SK-N-SH treated with all-trans-retinoic acid at 6 μM for 48 hours (cell line): Measurements from ENCODE around the gene MTIF2.
A peak's percentile ranks its signal among the peaks of the same experiment; 100 is the strongest.

ENCODE experiments used
- ATAC-seq: fragments of 200-7000 bp; cut with Tn5 transposase; 3 replicates; pipeline ENCODE4 v1.9.1; 2020; ENCODE audit warnings: mild to moderate bottlenecking, moderate library complexity
- BACH2 ChIP-seq: fragments of 250-450 bp; sonication (Bioruptor Pico); IDR thresholded peaks from 2 replicates; pipeline ENCODE4 v1.9.0; 2021; ENCODE audit warnings: mild to moderate bottlenecking, borderline replicate concordance
- CSDC2 ChIP-seq: fragments of 250-450 bp; sonication (Bioruptor Pico); IDR thresholded peaks from 2 replicates; pipeline ENCODE4 v1.5.0; 2020; ENCODE audit warnings: mild to moderate bottlenecking, moderate library complexity
- ESRRG ChIP-seq: fragments of 250-450 bp; sonication (Bioruptor Pico); IDR thresholded peaks from 2 replicates; pipeline ENCODE4 v1.6.1; 2021; ENCODE audit warnings: mild to moderate bottlenecking
- GLIS3 ChIP-seq: fragments of 250-450 bp; sonication (Bioruptor Pico); IDR thresholded peaks from 2 replicates; pipeline ENCODE4 v1.5.0; 2020; ENCODE audit warnings: mild to moderate bottlenecking, moderate library complexity
- ISL1 ChIP-seq: fragments of 250-450 bp; sonication (Bioruptor Pico); IDR thresholded peaks from 2 replicates; pipeline ENCODE4 v2.1.2; 2022; ENCODE audit warnings: mild to moderate bottlenecking, moderate library complexity
- OSR1 ChIP-seq: fragments of 250-450 bp; sonication (Bioruptor Pico); IDR thresholded peaks from 2 replicates; pipeline ENCODE4 v1.8.0; 2022; ENCODE audit warnings: moderate library complexity, mild to moderate bottlenecking, inconsistent platforms
- PPARA ChIP-seq: fragments of 250-450 bp; sonication (Bioruptor Pico); IDR thresholded peaks from 2 replicates; pipeline ENCODE4 v1.5.0; 2020; ENCODE audit warnings: mild to moderate bottlenecking, borderline replicate concordance
- RARB ChIP-seq: fragments of 250-450 bp; sonication (Bioruptor Pico); IDR thresholded peaks from 2 replicates; pipeline ENCODE4 v1.8.0; 2021; ENCODE audit warnings: mild to moderate bottlenecking, moderate library complexity
- SNAI2 ChIP-seq: fragments of 250-450 bp; sonication (Bioruptor Pico); IDR thresholded peaks from 2 replicates; pipeline ENCODE4 v1.5.0; 2020; ENCODE audit warnings: mild to moderate bottlenecking, moderate library complexity
- TCF4 ChIP-seq: fragments of 250-450 bp; sonication (Bioruptor Pico); IDR thresholded peaks from 2 replicates; pipeline ENCODE4 v1.8.0; 2021; ENCODE audit warnings: mild to moderate bottlenecking, moderate library complexity, borderline replicate concordance
- TOX ChIP-seq: fragments of 250-450 bp; sonication (Bioruptor Pico); IDR thresholded peaks from 2 replicates; pipeline ENCODE4 v1.8.0; 2021; ENCODE audit warnings: mild to moderate bottlenecking, moderate library complexity, borderline replicate concordance
- ZC3H10 ChIP-seq: fragments of 250-450 bp; sonication (Bioruptor Pico); IDR thresholded peaks from 2 replicates; pipeline ENCODE4 v1.5.1; 2021; ENCODE audit warnings: mild to moderate bottlenecking, moderate library complexity
- ZFP3 ChIP-seq: fragments of 250-450 bp; sonication (Bioruptor Pico); IDR thresholded peaks from 2 replicates; pipeline ENCODE4 v1.5.0; 2020; ENCODE audit warnings: mild to moderate bottlenecking, moderate library complexity
- ZFP30 ChIP-seq: fragments of 450-650 bp; formaldehyde crosslinking; IDR thresholded peaks from 2 replicates; pipeline ENCODE4 v1.5.0; 2022; ENCODE audit warnings: mild to moderate bottlenecking, moderate library complexity
- ZNF565 ChIP-seq: fragments of 450-650 bp; formaldehyde crosslinking; conservative IDR thresholded peaks from 2 replicates; pipeline ENCODE4 v1.5.0; 2020; ENCODE audit warnings: low read depth, mild to moderate bottlenecking, moderate library complexity
- ZNF70 ChIP-seq: fragments of 450-650 bp; formaldehyde crosslinking; IDR thresholded peaks from 2 replicates; pipeline ENCODE4 v1.5.0; 2020; ENCODE audit warnings: mild to moderate bottlenecking, moderate library complexity
- TF ChIP-seq, protein P1 (sequence below): fragments of 250-450 bp; sonication (Bioruptor Pico); IDR thresholded peaks from 2 replicates; pipeline ENCODE4 v1.8.0; 2020; ENCODE audit warnings: mild to moderate bottlenecking, moderate library complexity, borderline replicate concordance
- TF ChIP-seq, protein P2 (sequence below): fragments of 250-450 bp; sonication (Bioruptor Pico); IDR thresholded peaks from 2 replicates; pipeline ENCODE4 v1.5.1; 2021; ENCODE audit warnings: mild to moderate bottlenecking, moderate library complexity
- TF ChIP-seq, protein P3 (sequence below): fragments of 250-450 bp; sonication (Bioruptor Pico); IDR thresholded peaks from 2 replicates; pipeline ENCODE4 v1.5.0; 2020; ENCODE audit warnings: mild to moderate bottlenecking, moderate library complexity
- TF ChIP-seq, protein P4 (sequence below): fragments of 250-450 bp; sonication (Bioruptor Pico); IDR thresholded peaks from 2 replicates; pipeline ENCODE4 v1.8.0; 2021; ENCODE audit warnings: low read depth, mild to moderate bottlenecking, moderate library complexity, borderline replicate concordance

The MTIF2 gene

DNA sequence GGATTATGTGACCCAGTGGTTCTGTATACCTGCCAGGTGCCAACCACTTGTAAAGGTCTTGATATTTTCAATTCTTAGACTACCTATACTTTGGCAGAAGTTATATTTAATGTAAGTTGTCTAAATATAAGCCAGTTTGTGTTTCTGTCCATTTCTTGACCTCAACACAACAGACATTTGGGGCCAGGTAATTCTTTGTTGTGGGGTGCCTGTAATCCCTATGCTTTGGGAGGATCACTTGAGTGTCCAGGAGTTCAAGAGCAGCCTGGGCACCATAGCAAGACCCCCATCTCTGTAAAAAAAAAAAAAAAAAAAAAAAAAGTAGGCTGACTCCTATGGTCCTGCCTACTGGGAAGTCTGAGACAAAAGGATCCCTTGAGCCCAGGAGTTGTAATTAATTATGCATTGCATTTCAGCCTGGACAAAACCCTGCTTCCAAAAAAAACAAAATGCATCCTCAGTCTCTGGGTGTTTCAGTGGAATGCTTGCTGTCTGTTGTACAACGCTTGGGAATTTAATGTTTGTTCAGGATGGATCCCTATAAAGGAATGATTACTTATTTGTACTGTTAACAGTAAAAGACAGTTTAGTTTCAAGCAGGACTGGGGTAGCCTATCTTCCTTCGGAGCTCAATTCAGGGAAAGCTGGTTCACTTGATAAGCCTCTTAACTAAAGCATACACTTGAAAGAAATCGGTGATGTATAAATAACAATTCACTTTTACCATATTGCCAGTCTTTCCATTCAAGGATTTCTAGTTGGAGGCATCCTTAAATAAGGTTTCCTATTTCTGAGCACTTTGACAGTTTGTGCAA lies 33.1 kb downstream of the MTIF2 start:
- TF ChIP-seq ISL1 (CRISPR knock-in tag) = no peak
- no peak for ATAC-seq

DNA sequence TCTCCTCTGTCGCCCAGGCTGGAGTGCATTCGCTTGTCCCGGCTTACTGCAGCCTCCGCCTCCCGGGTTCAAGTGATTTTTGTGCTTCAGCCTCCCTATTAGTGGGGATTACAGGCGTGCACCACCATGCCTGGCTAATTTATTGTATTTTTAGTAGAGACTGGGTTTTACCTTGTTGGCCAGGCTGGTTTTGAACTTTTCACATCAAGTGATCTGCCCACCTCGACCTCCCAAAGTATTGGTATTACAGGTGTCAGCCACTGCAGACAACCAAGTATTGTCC lies 35.4 kb downstream of the MTIF2 start:
- no peak for ATAC-seq
- no peak for TF ChIP-seq RARB
- no peak for TF ChIP-seq SNAI2 (CRISPR knock-in tag)
- TF ChIP-seq ZFP30 = no peak
- TF ChIP-seq ZNF70 = no peak
- no peak for TF ChIP-seq ZC3H10 (CRISPR knock-in tag)
- TF ChIP-seq GLIS3 (CRISPR knock-in tag) = no peak
- no peak for TF ChIP-seq ESRRG (CRISPR knock-in tag)

DNA sequence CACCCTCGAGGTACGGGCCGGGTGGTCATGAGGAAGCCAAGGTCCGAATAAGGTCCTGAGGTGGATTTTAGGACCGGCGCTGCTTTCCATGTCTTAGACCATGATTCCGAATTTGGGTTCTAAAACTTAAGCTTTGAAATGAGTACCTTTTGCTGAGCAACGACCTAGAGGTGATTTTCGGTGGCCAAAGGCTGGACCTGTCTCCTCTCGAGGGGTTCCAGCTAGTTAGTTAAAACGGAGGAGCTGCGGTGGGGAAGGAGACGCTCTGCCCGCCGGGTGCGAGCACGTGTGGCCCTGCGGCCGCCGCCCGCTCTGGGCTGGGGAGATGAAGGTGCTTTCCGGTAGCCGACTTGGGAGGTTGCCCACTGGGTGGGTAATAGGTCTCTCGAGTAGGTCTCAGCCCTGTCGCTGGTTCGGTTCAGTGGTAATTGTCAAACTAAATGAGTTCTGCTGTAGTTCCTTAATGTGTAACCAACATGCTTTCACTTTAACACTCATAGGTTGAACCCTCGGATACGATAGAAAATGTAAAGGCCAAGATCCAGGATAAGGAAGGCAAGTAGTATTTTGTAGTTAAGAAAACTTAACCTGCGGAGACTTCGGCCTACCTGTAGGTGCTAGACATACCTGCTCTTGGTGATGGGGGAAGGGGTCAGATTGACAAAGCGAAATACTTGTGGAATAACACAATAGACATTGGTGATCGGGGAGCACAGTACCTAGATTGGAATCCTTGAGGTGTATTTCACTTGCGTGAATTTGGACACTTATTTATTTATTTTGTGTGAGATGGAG lies 36.0 kb downstream of the MTIF2 start:
- peak; percentile 19 for ATAC-seq
- TF ChIP-seq ZNF565 (CRISPR knock-in tag) = no peak
- TF ChIP-seq ZFP30 = no peak

DNA sequence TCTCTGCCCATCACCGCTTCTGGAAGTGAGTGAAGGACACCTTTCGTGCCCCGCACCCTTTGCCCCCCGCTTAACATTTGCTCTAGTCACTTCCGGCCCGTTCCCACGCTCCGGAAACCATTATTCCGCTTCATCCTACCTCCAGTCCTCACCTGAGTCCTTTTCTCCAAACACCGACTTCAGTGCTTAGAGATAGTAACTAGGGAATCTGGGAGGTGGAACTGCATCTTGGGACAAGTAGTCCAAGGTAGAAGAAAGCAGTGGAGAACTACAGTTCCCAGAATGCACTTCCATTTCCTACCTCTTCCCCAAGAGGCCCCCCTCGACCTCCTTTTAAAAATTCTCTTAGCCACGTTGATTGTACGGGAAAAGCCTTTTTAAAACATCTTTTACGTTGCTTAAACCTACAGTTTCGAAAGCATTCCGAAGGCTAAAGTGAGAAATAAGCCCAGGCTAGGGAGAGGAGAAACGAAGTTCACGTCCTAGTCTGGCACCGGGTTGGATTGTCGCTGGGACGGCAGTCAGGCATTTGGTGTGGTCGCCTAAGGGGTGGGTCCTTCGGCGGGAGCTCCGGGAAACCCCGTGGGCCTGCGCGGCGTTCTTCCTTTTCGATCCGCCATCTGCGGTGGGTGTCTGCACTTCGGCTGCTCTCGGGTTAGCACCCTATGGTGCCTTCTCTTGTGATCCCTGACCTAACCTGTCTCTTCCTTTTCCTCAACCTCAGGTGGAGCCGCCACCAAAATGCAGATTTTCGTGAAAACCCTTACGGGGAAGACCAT lies 36.8 kb downstream of the MTIF2 start, which contains the start of the genes CLHC1 and RPS27A:
Gene CLHC1 (minus strand): TSS at position 210 of the 779 bp plus-strand sequence. CDS start 9,882 bp downstream, outside the sequence.
Gene RPS27A (plus strand): TSS at position 605 of the 779 bp plus-strand sequence. CDS start 137 bp downstream, at position 742.
- TF ChIP-seq, protein P1, sequence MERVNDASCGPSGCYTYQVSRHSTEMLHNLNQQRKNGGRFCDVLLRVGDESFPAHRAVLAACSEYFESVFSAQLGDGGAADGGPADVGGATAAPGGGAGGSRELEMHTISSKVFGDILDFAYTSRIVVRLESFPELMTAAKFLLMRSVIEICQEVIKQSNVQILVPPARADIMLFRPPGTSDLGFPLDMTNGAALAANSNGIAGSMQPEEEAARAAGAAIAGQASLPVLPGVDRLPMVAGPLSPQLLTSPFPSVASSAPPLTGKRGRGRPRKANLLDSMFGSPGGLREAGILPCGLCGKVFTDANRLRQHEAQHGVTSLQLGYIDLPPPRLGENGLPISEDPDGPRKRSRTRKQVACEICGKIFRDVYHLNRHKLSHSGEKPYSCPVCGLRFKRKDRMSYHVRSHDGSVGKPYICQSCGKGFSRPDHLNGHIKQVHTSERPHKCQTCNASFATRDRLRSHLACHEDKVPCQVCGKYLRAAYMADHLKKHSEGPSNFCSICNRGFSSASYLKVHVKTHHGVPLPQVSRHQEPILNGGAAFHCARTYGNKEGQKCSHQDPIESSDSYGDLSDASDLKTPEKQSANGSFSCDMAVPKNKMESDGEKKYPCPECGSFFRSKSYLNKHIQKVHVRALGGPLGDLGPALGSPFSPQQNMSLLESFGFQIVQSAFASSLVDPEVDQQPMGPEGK = no peak
- TF ChIP-seq OSR1 (CRISPR knock-in tag) = no peak
- TF ChIP-seq ISL1 (CRISPR knock-in tag) = no peak
- no peak for TF ChIP-seq ZFP3 (CRISPR knock-in tag)
- no peak for TF ChIP-seq CSDC2 (CRISPR knock-in tag)
- no peak for TF ChIP-seq ZNF565 (CRISPR knock-in tag)
- TF ChIP-seq SNAI2 (CRISPR knock-in tag) = no peak
- TF ChIP-seq, protein P2, sequence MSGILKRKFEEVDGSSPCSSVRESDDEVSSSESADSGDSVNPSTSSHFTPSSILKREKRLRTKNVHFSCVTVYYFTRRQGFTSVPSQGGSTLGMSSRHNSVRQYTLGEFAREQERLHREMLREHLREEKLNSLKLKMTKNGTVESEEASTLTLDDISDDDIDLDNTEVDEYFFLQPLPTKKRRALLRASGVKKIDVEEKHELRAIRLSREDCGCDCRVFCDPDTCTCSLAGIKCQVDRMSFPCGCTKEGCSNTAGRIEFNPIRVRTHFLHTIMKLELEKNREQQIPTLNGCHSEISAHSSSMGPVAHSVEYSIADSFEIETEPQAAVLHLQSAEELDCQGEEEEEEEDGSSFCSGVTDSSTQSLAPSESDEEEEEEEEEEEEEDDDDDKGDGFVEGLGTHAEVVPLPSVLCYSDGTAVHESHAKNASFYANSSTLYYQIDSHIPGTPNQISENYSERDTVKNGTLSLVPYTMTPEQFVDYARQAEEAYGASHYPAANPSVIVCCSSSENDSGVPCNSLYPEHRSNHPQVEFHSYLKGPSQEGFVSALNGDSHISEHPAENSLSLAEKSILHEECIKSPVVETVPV (CRISPR knock-in tag) = no peak
- peak; percentile 97 for ATAC-seq

DNA sequence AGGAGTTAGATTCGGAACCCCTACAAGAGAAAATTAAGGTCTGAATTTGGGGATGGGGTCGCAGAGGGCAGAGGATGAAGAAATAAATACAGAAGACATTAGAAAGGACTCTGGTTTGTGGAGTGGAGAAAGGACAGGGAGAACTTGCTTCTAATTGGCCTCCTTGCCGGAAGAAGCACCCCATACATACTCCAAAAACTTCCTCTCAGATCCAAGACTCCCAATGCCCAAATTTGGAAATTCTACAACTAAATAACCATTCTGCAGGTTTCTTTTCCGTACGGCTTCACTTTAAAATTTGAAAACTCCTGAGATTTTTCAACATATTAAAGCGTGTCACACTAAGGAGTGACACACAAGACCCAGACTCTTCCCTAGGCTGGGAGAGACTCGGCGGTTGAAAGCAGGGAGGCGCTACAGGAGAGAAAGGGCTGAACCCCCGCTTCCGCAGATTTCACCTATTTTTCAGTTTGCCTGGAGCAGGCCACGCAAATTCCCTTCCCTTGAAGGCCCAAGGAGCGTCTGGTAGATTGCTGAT lies 37.4 kb downstream of the MTIF2 start:
- ATAC-seq = peak; percentile 38
- TF ChIP-seq ZFP30 (no peak), SNAI2 (CRISPR knock-in tag) (no peak), RARB (no peak), TCF4 (CRISPR knock-in tag) (no peak), CSDC2 (CRISPR knock-in tag) (no peak), ISL1 (CRISPR knock-in tag) (no peak), OSR1 (CRISPR knock-in tag) (no peak), PPARA (CRISPR knock-in tag) (no peak), ZNF565 (CRISPR knock-in tag) (no peak), ZFP3 (CRISPR knock-in tag) (no peak), ZNF70 (no peak), BACH2 (CRISPR knock-in tag) (no peak), TOX (CRISPR knock-in tag) (no peak)
- TF ChIP-seq, protein P2 (CRISPR knock-in tag) = no peak
- TF ChIP-seq, protein P3, sequence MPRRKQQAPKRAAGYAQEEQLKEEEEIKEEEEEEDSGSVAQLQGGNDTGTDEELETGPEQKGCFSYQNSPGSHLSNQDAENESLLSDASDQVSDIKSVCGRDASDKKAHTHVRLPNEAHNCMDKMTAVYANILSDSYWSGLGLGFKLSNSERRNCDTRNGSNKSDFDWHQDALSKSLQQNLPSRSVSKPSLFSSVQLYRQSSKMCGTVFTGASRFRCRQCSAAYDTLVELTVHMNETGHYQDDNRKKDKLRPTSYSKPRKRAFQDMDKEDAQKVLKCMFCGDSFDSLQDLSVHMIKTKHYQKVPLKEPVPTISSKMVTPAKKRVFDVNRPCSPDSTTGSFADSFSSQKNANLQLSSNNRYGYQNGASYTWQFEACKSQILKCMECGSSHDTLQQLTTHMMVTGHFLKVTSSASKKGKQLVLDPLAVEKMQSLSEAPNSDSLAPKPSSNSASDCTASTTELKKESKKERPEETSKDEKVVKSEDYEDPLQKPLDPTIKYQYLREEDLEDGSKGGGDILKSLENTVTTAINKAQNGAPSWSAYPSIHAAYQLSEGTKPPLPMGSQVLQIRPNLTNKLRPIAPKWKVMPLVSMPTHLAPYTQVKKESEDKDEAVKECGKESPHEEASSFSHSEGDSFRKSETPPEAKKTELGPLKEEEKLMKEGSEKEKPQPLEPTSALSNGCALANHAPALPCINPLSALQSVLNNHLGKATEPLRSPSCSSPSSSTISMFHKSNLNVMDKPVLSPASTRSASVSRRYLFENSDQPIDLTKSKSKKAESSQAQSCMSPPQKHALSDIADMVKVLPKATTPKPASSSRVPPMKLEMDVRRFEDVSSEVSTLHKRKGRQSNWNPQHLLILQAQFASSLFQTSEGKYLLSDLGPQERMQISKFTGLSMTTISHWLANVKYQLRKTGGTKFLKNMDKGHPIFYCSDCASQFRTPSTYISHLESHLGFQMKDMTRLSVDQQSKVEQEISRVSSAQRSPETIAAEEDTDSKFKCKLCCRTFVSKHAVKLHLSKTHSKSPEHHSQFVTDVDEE (CRISPR knock-in tag) = no peak
- TF ChIP-seq, protein P4, sequence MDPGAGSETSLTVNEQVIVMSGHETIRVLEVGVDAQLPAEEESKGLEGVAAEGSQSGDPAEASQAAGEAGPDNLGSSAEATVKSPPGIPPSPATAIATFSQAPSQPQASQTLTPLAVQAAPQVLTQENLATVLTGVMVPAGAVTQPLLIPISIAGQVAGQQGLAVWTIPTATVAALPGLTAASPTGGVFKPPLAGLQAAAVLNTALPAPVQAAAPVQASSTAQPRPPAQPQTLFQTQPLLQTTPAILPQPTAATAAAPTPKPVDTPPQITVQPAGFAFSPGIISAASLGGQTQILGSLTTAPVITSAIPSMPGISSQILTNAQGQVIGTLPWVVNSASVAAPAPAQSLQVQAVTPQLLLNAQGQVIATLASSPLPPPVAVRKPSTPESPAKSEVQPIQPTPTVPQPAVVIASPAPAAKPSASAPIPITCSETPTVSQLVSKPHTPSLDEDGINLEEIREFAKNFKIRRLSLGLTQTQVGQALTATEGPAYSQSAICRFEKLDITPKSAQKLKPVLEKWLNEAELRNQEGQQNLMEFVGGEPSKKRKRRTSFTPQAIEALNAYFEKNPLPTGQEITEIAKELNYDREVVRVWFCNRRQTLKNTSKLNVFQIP (CRISPR knock-in tag) = no peak
